MG63 (cell line): Measurements from ENCODE around the gene RPS16. TPM values are rescaled to one million over a fixed set of nuclear protein-coding genes. Genes with fewer than 3 reads are reported as not detected.

Experiments
- DNase-seq: peaks from one replicate; pipeline ENCODE4 v3.0.0-alpha.2; 2020
- H3K27me3 ChIP-seq: fragments of 250-450 bp; sonication (Bioruptor Pico); 2 replicates; pipeline ENCODE4 v1.5.1; 2020; ENCODE audit warnings: mild to moderate bottlenecking, moderate library complexity
- H3K36me3 ChIP-seq: fragments of 250-450 bp; sonication (Bioruptor Pico); 2 replicates; pipeline ENCODE4 v1.5.1; 2020; ENCODE audit warnings: mild to moderate bottlenecking, moderate library complexity
- H3K4me3 ChIP-seq: fragments of 250-450 bp; sonication (Bioruptor Pico); 2 replicates; pipeline ENCODE4 v1.5.1; 2020; ENCODE audit warnings: mild to moderate bottlenecking, moderate library complexity
- H3K9me3 ChIP-seq: fragments of 250-450 bp; sonication (Bioruptor Pico); 2 replicates; pipeline ENCODE4 v1.5.1; 2020; ENCODE audit warnings: mild to moderate bottlenecking, moderate library complexity
- total RNA-seq: library from RNA; depleted of rRNA; stranded (reverse); fragments of >200 nt; shearing (Covaris generic); gene quantifications from 2 replicates; pipeline ENCODE4 v1.2.3, GENCODE V29; 2014; ENCODE audit warnings: low replicate concordance; rRNA removed

RPS16 gene
- total RNA-seq, 1 experiment from 2014 or later: 97.8 TPM

- H3K4me3 ChIP-seq: no peak overlapping the region
- DNase-seq: no peak
- no peaks in the 10 kb centered on the region for H3K27me3 ChIP-seq
- H3K36me3 ChIP-seq: peaks cover 59% of the 10 kb centered on the region
- no peaks in the 10 kb centered on the region for H3K9me3 ChIP-seq
Observed at GRCh38 chr19:39388657-39389056, 47.1 kb downstream of the RPS16 start.

GRCh38 chr19:39386557-39386956, 49.2 kb downstream of the RPS16 start:
- Histone ChIP-seq H3K36me3 (peaks cover 64% of the 10 kb centered on the region), H3K9me3 (no peaks in the 10 kb centered on the region), H3K27me3 (no peaks in the 10 kb centered on the region), H3K4me3 (no peak overlapping the region)
- DNase-seq: no peak

- no peaks in the 10 kb centered on the region for H3K9me3 ChIP-seq
- H3K36me3 ChIP-seq: peaks cover 71% of the 10 kb centered on the region
- DNase-seq: no peak
- no peaks in the 10 kb centered on the region for H3K27me3 ChIP-seq
- no peak overlapping the region for H3K4me3 ChIP-seq
Observed at GRCh38 chr19:39385629-39386411, 49.9 kb downstream of the RPS16 start.

- Histone ChIP-seq H3K27me3 (no peaks in the 10 kb centered on the region), H3K9me3 (no peaks in the 10 kb centered on the region)
Observed at GRCh38 chr19:39384839-39385568, 50.7 kb downstream of the RPS16 start.

More at GRCh38 chr19:39384839-39385568, 50.7 kb downstream of the RPS16 start:
- Histone ChIP-seq H3K4me3 (no peak overlapping the region), H3K36me3 (peaks cover 77% of the 10 kb centered on the region)
- DNase-seq: no peak

Other genes with a start within 250 kb of the RPS16 start
- gene NCCRP1, start 239.0 kb downstream of the RPS16 start, total RNA-seq: not detected in 2 replicates
- not detected in 2 replicates for gene SYCN, start 231.7 kb downstream of the RPS16 start, total RNA-seq
- not detected in 2 replicates for gene IFNL3, start 190.9 kb downstream of the RPS16 start, total RNA-seq
- gene IFNL4, start 187.1 kb downstream of the RPS16 start, total RNA-seq: not detected in 2 replicates
- gene IFNL2, start 167.6 kb downstream of the RPS16 start, total RNA-seq: not detected in 2 replicates
- not detected in 2 replicates for gene IFNL1, start 139.5 kb downstream of the RPS16 start, total RNA-seq
- 0.07 and 0.23 TPM in 2 replicates for gene LRFN1, start 115.1 kb downstream of the RPS16 start, total RNA-seq
- gene GMFG, start 99.9 kb downstream of the RPS16 start, total RNA-seq: not detected in 2 replicates
- gene SAMD4B, start 93.5 kb downstream of the RPS16 start, total RNA-seq: 27.5 and 37.0 TPM in 2 replicates
- 62.0 and 62.4 TPM in 2 replicates for gene PAF1, start 44.8 kb downstream of the RPS16 start, total RNA-seq
- 18.1 and 26.5 TPM in 2 replicates for gene MED29, start 44.6 kb downstream of the RPS16 start, total RNA-seq
- gene ZFP36, start 29.1 kb downstream of the RPS16 start, total RNA-seq: 0.66 and 1.4 TPM in 2 replicates
- gene PLEKHG2, start 23.3 kb downstream of the RPS16 start, total RNA-seq: 3.0 and 12.4 TPM in 2 replicates
- 55.9 and 102 TPM in 2 replicates for gene SUPT5H, start 9.6 kb upstream of the RPS16 start, total RNA-seq
- gene TIMM50, start 44.9 kb upstream of the RPS16 start, total RNA-seq: 166 and 218 TPM in 2 replicates
- gene DLL3, start 63.0 kb upstream of the RPS16 start, total RNA-seq: 1.7 and 5.6 TPM in 2 replicates
- gene SELENOV, start 79.2 kb upstream of the RPS16 start, total RNA-seq: not detected in 2 replicates
- gene EID2B, start 96.9 kb upstream of the RPS16 start, total RNA-seq: 4.0 and 5.5 TPM in 2 replicates
- 15.3 and 17.5 TPM in 2 replicates for gene EID2, start 104.2 kb upstream of the RPS16 start, total RNA-seq
- not detected in 2 replicates for gene LGALS13, start 166.6 kb upstream of the RPS16 start, total RNA-seq
- not detected in 2 replicates for gene LGALS16, start 220.0 kb upstream of the RPS16 start, total RNA-seq